Upper lobe of right lung (tissue), 1 donor: Measurements from ENCODE around the gene ERBB2. TPM values are rescaled to one million over a fixed set of nuclear protein-coding genes. Genes with fewer than 3 reads are reported as not detected.

Experiments
- ATAC-seq: fragments of 200-7000 bp; cut with Tn5 transposase; one replicate; pipeline ENCODE4 v1.9.1; 2020; ENCODE audit warnings: mild to moderate bottlenecking, moderate library complexity
- DNase-seq: peaks from one replicate; pipeline ENCODE4 v3.0.0-alpha.2; 2020
- H3K27ac ChIP-seq: fragments of 200-600 bp; one replicate; pipeline ENCODE4 v1.8.0; 2022
- H3K27me3 ChIP-seq: fragments of 200-600 bp; one replicate; pipeline ENCODE4 v1.8.0; 2022; ENCODE audit warnings: mild to moderate bottlenecking
- H3K36me3 ChIP-seq: fragments of 200-600 bp; one replicate; pipeline ENCODE4 v1.8.0; 2022
- H3K4me1 ChIP-seq: fragments of 200-600 bp; one replicate; pipeline ENCODE4 v1.8.0; 2022
- H3K4me3 ChIP-seq: fragments of 200-600 bp; one replicate; pipeline ENCODE4 v1.8.0; 2022; ENCODE audit warnings: mild to moderate bottlenecking
- H3K9me3 ChIP-seq: fragments of 200-600 bp; one replicate; pipeline ENCODE4 v1.8.0; 2022
- intact Hi-C: fragments of 100-400 bp; cut with DNase I; formaldehyde crosslinking; loops from one replicate; pipeline ENCODE4 v1.11.0; 2022
- total RNA-seq: library from RNA; stranded (reverse); fragmentation: NEBNext Ultra II Directional; extraction: Animal tissue kit (Norgen Biotek cat#: 25700); gene quantifications from one replicate; pipeline ENCODE4 v1.2.1, GENCODE V29; 2021
- TF ChIP-seq, protein P1 (sequence below): fragments of 200-600 bp; IDR thresholded peaks from one replicate; pipeline ENCODE4 v1.8.0; 2022; ENCODE audit warnings: antibody characterized with exemption
- donor health status: DM: no; HTN: yes; CAD: no; lungs with severe emphysema.

ERBB2 gene
- total RNA-seq, 1 donor from 2014 or later = 97.5 TPM

GRCh38 chr17:39730095-39730921, 30.4 kb downstream of the ERBB2 start, which contains the start of gene MIEN1:
Gene MIEN1, minus strand, starts transcription at chr17:39730532. Its CDS starts 37 bp downstream, at chr17:39730495.
- intact Hi-C loops = no loop called here

GRCh38 chr17:39732586-39732985, 32.7 kb downstream of the ERBB2 start:
- intact Hi-C loops = no loop called here
- H3K4me3 ChIP-seq = no peak overlapping the region
- H3K27me3 ChIP-seq = peaks cover 12% of the 10 kb centered on the region
- DNase-seq = no peak
- H3K4me1 ChIP-seq = peaks cover 15% of the 10 kb centered on the region
- no peak overlapping the region for H3K27ac ChIP-seq
- TF ChIP-seq, protein P1, sequence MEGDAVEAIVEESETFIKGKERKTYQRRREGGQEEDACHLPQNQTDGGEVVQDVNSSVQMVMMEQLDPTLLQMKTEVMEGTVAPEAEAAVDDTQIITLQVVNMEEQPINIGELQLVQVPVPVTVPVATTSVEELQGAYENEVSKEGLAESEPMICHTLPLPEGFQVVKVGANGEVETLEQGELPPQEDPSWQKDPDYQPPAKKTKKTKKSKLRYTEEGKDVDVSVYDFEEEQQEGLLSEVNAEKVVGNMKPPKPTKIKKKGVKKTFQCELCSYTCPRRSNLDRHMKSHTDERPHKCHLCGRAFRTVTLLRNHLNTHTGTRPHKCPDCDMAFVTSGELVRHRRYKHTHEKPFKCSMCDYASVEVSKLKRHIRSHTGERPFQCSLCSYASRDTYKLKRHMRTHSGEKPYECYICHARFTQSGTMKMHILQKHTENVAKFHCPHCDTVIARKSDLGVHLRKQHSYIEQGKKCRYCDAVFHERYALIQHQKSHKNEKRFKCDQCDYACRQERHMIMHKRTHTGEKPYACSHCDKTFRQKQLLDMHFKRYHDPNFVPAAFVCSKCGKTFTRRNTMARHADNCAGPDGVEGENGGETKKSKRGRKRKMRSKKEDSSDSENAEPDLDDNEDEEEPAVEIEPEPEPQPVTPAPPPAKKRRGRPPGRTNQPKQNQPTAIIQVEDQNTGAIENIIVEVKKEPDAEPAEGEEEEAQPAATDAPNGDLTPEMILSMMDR = no peak
- ATAC-seq = no peak
- H3K36me3 ChIP-seq = peaks cover 17% of the 10 kb centered on the region
- no peaks in the 10 kb centered on the region for H3K9me3 ChIP-seq

More at GRCh38 chr17:39730095-39730921, 30.4 kb downstream of the ERBB2 start, which contains the start of gene MIEN1:
- no peaks in the 10 kb centered on the region for H3K9me3 ChIP-seq
- peaks cover 15% of the 10 kb centered on the region for H3K4me1 ChIP-seq
- no peaks in the 10 kb centered on the region for H3K27me3 ChIP-seq
- ATAC-seq (peak; percentile 99), DNase-seq (peak; percentile 96)
- H3K27ac ChIP-seq = peak within 1 kb of the TSS; percentile 94
- TF ChIP-seq, protein P1 = peak; percentile 88
- peaks cover 27% of the 10 kb centered on the region for H3K36me3 ChIP-seq
- H3K4me3 ChIP-seq = peak within 1 kb of the TSS; percentile 87

GRCh38 chr17:39735882-39736281, 36.0 kb downstream of the ERBB2 start:
- Histone ChIP-seq H3K27ac (no peak overlapping the region), H3K36me3 (no peaks in the 10 kb centered on the region), H3K4me3 (no peak overlapping the region), H3K9me3 (no peaks in the 10 kb centered on the region), H3K27me3 (peaks cover 32% of the 10 kb centered on the region), H3K4me1 (peaks cover 16% of the 10 kb centered on the region)
- ATAC-seq (no peak), DNase-seq (no peak)
- intact Hi-C loops = no loop called here
- TF ChIP-seq, protein P1 = no peak

DNA sequence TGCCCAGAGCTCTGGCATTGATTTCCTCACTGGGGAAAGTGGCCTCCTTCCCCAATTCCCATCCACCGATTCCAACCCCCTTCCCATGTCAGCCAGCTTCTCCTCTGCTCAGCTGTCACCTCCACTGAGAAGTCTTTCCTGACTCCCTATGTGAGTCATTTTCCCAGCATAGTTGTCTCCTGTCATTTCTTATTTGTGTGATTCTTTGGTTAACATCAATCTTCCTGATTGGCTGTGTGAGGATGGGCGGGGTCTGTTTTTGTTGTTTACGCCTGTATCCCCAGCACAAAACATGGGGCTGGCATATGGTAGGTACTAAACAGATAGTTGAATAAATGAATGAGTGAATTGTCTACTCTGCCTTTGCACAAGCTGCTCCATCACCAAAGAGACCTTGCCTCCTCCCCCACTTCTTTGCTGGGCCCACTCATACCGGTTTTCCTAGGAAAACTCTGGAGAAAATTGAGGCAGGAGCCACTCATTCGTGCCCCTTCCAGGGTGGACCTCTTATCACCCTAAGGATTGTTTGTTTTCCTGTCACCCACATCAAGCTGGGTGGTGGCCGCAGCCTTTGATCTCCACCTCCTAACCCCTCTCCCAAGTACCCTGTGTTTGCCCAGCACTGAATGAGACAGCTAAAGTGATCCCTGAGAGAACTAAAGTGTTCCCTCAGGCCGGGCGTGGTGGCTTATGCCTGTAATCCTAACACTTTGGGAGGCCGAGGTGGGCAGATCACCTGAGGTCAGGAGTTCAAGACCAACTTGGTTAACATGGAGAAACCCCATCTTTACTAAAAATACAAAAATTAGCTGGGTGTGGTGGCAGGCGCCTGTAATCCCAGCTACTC, 36.7 kb downstream of the ERBB2 start:
- peaks cover 14% of the 10 kb centered on the region for H3K4me1 ChIP-seq
- peak overlapping the region; percentile 53 for H3K4me3 ChIP-seq
- no peaks in the 10 kb centered on the region for H3K9me3 ChIP-seq
- peaks cover 32% of the 10 kb centered on the region for H3K27me3 ChIP-seq
- ATAC-seq (peak; percentile 33), DNase-seq (peak; percentile 79)
- TF ChIP-seq, protein P1 = no peak
- H3K27ac ChIP-seq = peak overlapping the region; percentile 74
- no peaks in the 10 kb centered on the region for H3K36me3 ChIP-seq
- intact Hi-C loops = no loop called here

DNA sequence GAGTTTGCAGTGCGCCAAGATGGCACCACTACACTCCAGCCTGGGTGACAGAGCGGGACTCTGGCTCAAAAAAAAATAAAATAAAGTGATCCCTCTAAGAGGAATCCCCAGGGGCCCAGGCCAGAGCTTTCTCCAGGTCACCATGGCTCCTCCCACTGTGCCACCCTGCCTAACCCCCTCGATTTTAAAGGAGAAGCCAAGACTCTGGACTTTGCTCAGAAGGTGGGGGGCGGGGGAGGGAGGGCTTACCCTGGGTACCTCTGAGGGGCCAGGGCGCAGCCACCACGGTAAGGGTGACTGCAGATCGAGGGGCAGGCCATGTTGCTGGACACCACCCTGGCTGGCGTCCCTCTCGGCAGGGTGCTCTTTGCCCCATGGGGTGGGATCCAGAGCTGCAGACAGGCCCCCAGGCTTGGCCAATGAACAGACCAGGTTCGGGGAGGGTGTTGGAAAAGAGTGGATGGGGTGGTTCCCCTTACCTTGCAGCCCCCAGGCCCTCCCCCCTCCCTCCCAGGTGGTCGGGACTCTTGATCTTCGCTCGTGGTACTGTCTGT, 37.4 kb downstream of the ERBB2 start:
- Histone ChIP-seq H3K27me3 (peaks cover 32% of the 10 kb centered on the region), H3K36me3 (peaks cover 4% of the 10 kb centered on the region), H3K4me1 (peaks cover 14% of the 10 kb centered on the region), H3K9me3 (no peaks in the 10 kb centered on the region), H3K27ac (peak overlapping the region; percentile 74), H3K4me3 (peak overlapping the region; percentile 53)
- no peak for DNase-seq
- TF ChIP-seq, protein P1 = no peak
- intact Hi-C loops = no loop called here
- peak; percentile 1 for ATAC-seq
